ENCODE results near the gene TRPM1.
A peak's percentile ranks its signal among the peaks of the same experiment; 100 is the strongest.

TRPM1 gene

GRCh38 chr15:31049111-31049510, 52.4 kb downstream of the TRPM1 start:
- no peak for DNase-seq (ENCODE audit: low spot score)

GRCh38 chr15:31047437-31047836, 54.1 kb downstream of the TRPM1 start:
- no peak for DNase-seq (ENCODE audit: low spot score)

GRCh38 chr15:31046759-31047359, 54.7 kb downstream of the TRPM1 start:
- DNase-seq (ENCODE audit: low spot score) = no peak

GRCh38 chr15:31045606-31046005, 55.9 kb downstream of the TRPM1 start:
- no peak for DNase-seq (ENCODE audit: low spot score)

GRCh38 chr15:31042751-31043150, 58.8 kb downstream of the TRPM1 start:
- DNase-seq (ENCODE audit: low spot score) = no peak

GRCh38 chr15:31041610-31042009, 59.9 kb downstream of the TRPM1 start:
- DNase-seq (ENCODE audit: low spot score) = no peak

- DNase-seq (ENCODE audit: low spot score) = no peak
Measured at GRCh38 chr15:31040611-31041010, 60.9 kb downstream of the TRPM1 start.

- DNase-seq (ENCODE audit: low spot score) = no peak
Measured at GRCh38 chr15:31039961-31040360, 61.6 kb downstream of the TRPM1 start.

- DNase-seq (ENCODE audit: low spot score) = no peak
Measured at GRCh38 chr15:31037731-31038477, 63.6 kb downstream of the TRPM1 start.

- DNase-seq (ENCODE audit: low spot score) = no peak
Measured at GRCh38 chr15:31036783-31037182, 64.7 kb downstream of the TRPM1 start.

- DNase-seq (ENCODE audit: low spot score) = no peak
Measured at GRCh38 chr15:31035610-31036009, 65.9 kb downstream of the TRPM1 start.

GRCh38 chr15:31034152-31034551, 67.4 kb downstream of the TRPM1 start:
- no peak for DNase-seq (ENCODE audit: low spot score)

- no peak for DNase-seq (ENCODE audit: low spot score)
Measured at GRCh38 chr15:31032961-31033371, 68.6 kb downstream of the TRPM1 start.

GRCh38 chr15:31031471-31032067, 70.0 kb downstream of the TRPM1 start:
- DNase-seq (ENCODE audit: low spot score) = no peak

GRCh38 chr15:31027910-31028578, 73.5 kb downstream of the TRPM1 start:
- peak; percentile 10 for DNase-seq (ENCODE audit: low spot score)

- DNase-seq (ENCODE audit: low spot score) = no peak
Measured at GRCh38 chr15:31025996-31026395, 75.5 kb downstream of the TRPM1 start.

- DNase-seq (ENCODE audit: low spot score) = no peak
Measured at GRCh38 chr15:31024979-31025378, 76.5 kb downstream of the TRPM1 start.

- DNase-seq (ENCODE audit: low spot score) = peak; percentile 1
Measured at GRCh38 chr15:31024330-31024729, 77.2 kb downstream of the TRPM1 start.

GRCh38 chr15:31023841-31024240, 77.7 kb downstream of the TRPM1 start:
- no peak for DNase-seq (ENCODE audit: low spot score)

- no peak for DNase-seq (ENCODE audit: low spot score)
Measured at GRCh38 chr15:31021067-31021665, 80.4 kb downstream of the TRPM1 start.

GRCh38 chr15:31020542-31020941, 81.0 kb downstream of the TRPM1 start:
- DNase-seq (ENCODE audit: low spot score) = no peak

GRCh38 chr15:31019986-31020385, 81.5 kb downstream of the TRPM1 start:
- no peak for DNase-seq (ENCODE audit: low spot score)

Measured in cerebellar cortex (tissue), 1 donor.